T-cell (primary cell): ENCODE results near the gene TMEM184A. TPM values are rescaled to one million over a fixed set of nuclear protein-coding genes. Genes with fewer than 3 reads are reported as not detected.
A peak's percentile ranks its signal among the peaks of the same experiment; 100 is the strongest.

Experiments used
- ATAC-seq, 4 experiments: fragments of 200-7000 bp in 3 of 4; fragments of 150-1000 bp in 1 of 4; cut with Tn5 transposase; replicated peaks in 1 of 4; 1 replicate in 3 of 4; 2 replicates in 1 of 4; pipeline ENCODE4 v1.10.0; 2021; ENCODE audit warnings: moderate library complexity in 3 of 4, mild to moderate bottlenecking in 2 of 4, moderate number of reproducible peaks in 1 of 4
- CTCF ChIA-PET, 2 donors: fragments of 300-600 bp; sonication (Branson Sonifier 250); formaldehyde crosslinking; loops; one replicate each; lab custom pipeline; 2022; ENCODE audit warnings: antibody characterized with exemption in 2 of 2; lab: Charles Lee
- POLR2A ChIA-PET, 2 donors: fragments of 300-600 bp; sonication (Branson Sonifier 250); formaldehyde crosslinking; loops; one replicate each; lab custom pipeline; 2022; ENCODE audit warnings: antibody characterized with exemption in 2 of 2; lab: Charles Lee
- DNase-seq, 35 experiments: peaks; one replicate each; pipeline versions ENCODE4 v3.0.0 to v3.0.0-alpha.2; 2013 to 2023
- H3K27ac ChIP-seq: one replicate; pipeline ENCODE4 v1.5.1; 2013; ENCODE audit warnings: low read length
- H3K27me3 ChIP-seq, 2 experiments: replicated peaks in 1 of 2; 1 replicate in 1 of 2; 2 replicates in 1 of 2; pipeline versions ENCODE4 v1.6.1 to v1.7.0; 2013; ENCODE audit warnings: low read length in 1 of 2, mixed read lengths in 1 of 2; ENCODE audit not compliant: control insufficient read depth in 2 of 2, insufficient read depth in 2 of 2; ENCODE audit errors: extremely low read depth in 1 of 2
- H3K36me3 ChIP-seq, 2 donors: 1 replicate in 1 of 2; 2 replicates in 1 of 2; pipeline versions ENCODE4 v1.6.1 to v1.7.0; 2013; ENCODE audit warnings: low read length in 1 of 2; ENCODE audit not compliant: control insufficient read depth in 2 of 2, insufficient read depth in 1 of 2; ENCODE audit errors: extremely low read depth in 1 of 2
- H3K4me1 ChIP-seq, 2 experiments: 1 replicate in 1 of 2; 2 replicates in 1 of 2; pipeline versions ENCODE4 v1.6.1 to v1.7.0; 2013; ENCODE audit warnings: low read length in 2 of 2, mixed read lengths in 1 of 2; ENCODE audit not compliant: insufficient read depth in 2 of 2, control insufficient read depth in 1 of 2; ENCODE audit errors: extremely low read depth in 1 of 2
- H3K4me3 ChIP-seq, 2 donors: 1 replicate in 1 of 2; 2 replicates in 1 of 2; pipeline versions ENCODE4 v1.5.1 to v1.7.0; 2013; ENCODE audit warnings: mild to moderate bottlenecking in 2 of 2, low read length in 1 of 2, moderate library complexity in 1 of 2; ENCODE audit not compliant: control insufficient read depth in 1 of 2; ENCODE audit errors: extremely low read depth in 1 of 2
- H3K9me3 ChIP-seq: 2 replicates; pipeline ENCODE4 v1.7.0; 2013
- H3K27ac Mint-ChIP-seq, 2 donors: one replicate each; pipeline ENCODE4 v1.8.0; 2020 to 2021; ENCODE audit warnings: mild to moderate bottlenecking in 2 of 2, mixed read lengths in 2 of 2
- H3K27me3 Mint-ChIP-seq, 2 donors: one replicate each; pipeline ENCODE4 v1.8.0; 2021 to 2022; ENCODE audit warnings: mixed read lengths in 2 of 2
- H3K36me3 Mint-ChIP-seq: one replicate; pipeline ENCODE4 v1.8.0; 2021; ENCODE audit warnings: mixed read lengths
- H3K4me1 Mint-ChIP-seq, 3 donors: one replicate each; pipeline ENCODE4 v1.8.0; 2020 to 2022; ENCODE audit warnings: mixed read lengths in 3 of 3, mild to moderate bottlenecking in 1 of 3
- H3K4me3 Mint-ChIP-seq, 3 donors: one replicate each; pipeline ENCODE4 v1.8.0; 2020 to 2022; ENCODE audit warnings: mild to moderate bottlenecking in 3 of 3, mixed read lengths in 3 of 3, moderate library complexity in 3 of 3
- H3K9me3 Mint-ChIP-seq, 3 donors: one replicate each; pipeline ENCODE4 v1.8.0; 2020 to 2022; ENCODE audit warnings: mixed read lengths in 3 of 3
- WGBS: methylation state at CpG from one replicate; pipeline ENCODE4 v1.1.5; 2013; ENCODE audit warnings: missing lambda C conversion rate; ENCODE audit not compliant: insufficient coverage; 5-methylcytosine and 5-hydroxymethylcytosine counted together
- total RNA-seq, 35 experiments: library from RNA in 6 of 35; stranded (reverse) in 6 of 35; fragments of 120-200 nt in 1 of 35; gene quantifications; one replicate each; pipeline versions ENCODE4 v1.2.1 to v1.2.4 and lab custom pipeline; 2013 to 2026

Gene TMEM184A
- total RNA-seq, 5 donors from 2014 or later (not counting 1 experiment from before 2014, with no cell fraction given) = 0.18 to 0.38 (median 0.33) TPM; not detected in 2

GRCh38 chr7:1598961-1599639, 43.1 kb upstream of the TMEM184A start:
- no peaks in the 10 kb centered on the region for H3K4me1 Mint-ChIP-seq
- Histone ChIP-seq H3K4me3 (no peak overlapping the region), H3K9me3 (no peaks in the 10 kb centered on the region), H3K27ac (no peak overlapping the region), H3K27me3 (peaks cover 0 to 60% of the 10 kb centered on the region in 2 experiments), H3K36me3 (no peaks in the 10 kb centered on the region), H3K4me1 (no peaks in the 10 kb centered on the region)
- WGBS = 79% methylated on average over 10 of the region's 12 CpGs
- no peak overlapping the region for H3K27ac Mint-ChIP-seq
- H3K27me3 Mint-ChIP-seq = peaks cover 21 to 33% of the 10 kb centered on the region in 2 donors
- ChIA-PET CTCF (no interaction called here), POLR2A (no interaction called here)
- ATAC-seq (no peak), DNase-seq (no peak)
- no peak overlapping the region for H3K4me3 Mint-ChIP-seq
- H3K36me3 Mint-ChIP-seq = no peaks in the 10 kb centered on the region
- H3K9me3 Mint-ChIP-seq = no peaks in the 10 kb centered on the region

DNA sequence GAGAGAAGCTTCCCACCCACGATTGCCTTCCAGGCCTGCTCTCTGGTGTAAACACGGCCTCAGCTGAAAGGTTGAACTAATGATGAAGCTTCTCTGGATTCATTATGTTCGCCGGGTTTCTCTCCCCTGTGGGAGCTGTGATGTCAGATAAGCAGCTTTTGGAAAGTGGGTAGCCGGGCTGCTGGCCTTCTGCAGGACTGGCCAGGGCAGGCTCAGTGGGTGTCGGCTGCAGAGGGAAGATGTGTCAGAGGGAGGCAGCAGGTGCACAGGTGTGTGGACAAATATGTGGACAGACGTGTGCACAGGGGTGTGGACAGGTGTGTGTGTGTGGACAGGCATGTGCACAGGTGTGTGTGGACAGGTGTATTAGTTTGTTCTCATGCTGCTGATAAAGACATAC, 42.3 kb upstream of the TMEM184A start:
- 87% methylated on average over 7 of the region's 7 CpGs for WGBS
- ChIA-PET POLR2A (no interaction called here), CTCF (no interaction called here)
- DNase-seq = no peak
- Histone ChIP-seq H3K36me3 (no peaks in the 10 kb centered on the region), H3K27me3 (peaks cover 0 to 62% of the 10 kb centered on the region in 2 experiments), H3K4me1 (peaks cover 0 to 3% of the 10 kb centered on the region in 2 experiments), H3K4me3 (no peak overlapping the region), H3K9me3 (no peaks in the 10 kb centered on the region), H3K27ac (no peak overlapping the region)
- Mint-ChIP-seq H3K27ac (no peak overlapping the region), H3K4me1 (peaks cover 0 to 2% (median under 1%) of the 10 kb centered on the region in 3 donors), H3K4me3 (no peak overlapping the region), H3K9me3 (no peaks in the 10 kb centered on the region), H3K27me3 (peaks cover 21 to 34% of the 10 kb centered on the region in 2 donors), H3K36me3 (no peaks in the 10 kb centered on the region)
- no peak for ATAC-seq

GRCh38 chr7:1597791-1598190, 41.8 kb upstream of the TMEM184A start:
- H3K4me1 Mint-ChIP-seq = peaks cover 5 to 7% (median 5%) of the 10 kb centered on the region in 3 donors
- Histone ChIP-seq H3K36me3 (no peaks in the 10 kb centered on the region), H3K4me1 (peaks cover 0 to 8% of the 10 kb centered on the region in 2 experiments), H3K4me3 (no peak overlapping the region), H3K9me3 (no peaks in the 10 kb centered on the region), H3K27me3 (peaks cover 0 to 66% of the 10 kb centered on the region in 2 experiments), H3K27ac (no peak overlapping the region)
- no peaks in the 10 kb centered on the region for H3K36me3 Mint-ChIP-seq
- WGBS = 100% methylated on average over 4 of the region's 11 CpGs
- no peaks in the 10 kb centered on the region for H3K9me3 Mint-ChIP-seq
- ChIA-PET CTCF (no interaction called here), POLR2A (no interaction called here)
- ATAC-seq (no peak), DNase-seq (no peak)
- peaks cover 18 to 35% of the 10 kb centered on the region in 2 donors for H3K27me3 Mint-ChIP-seq
- H3K4me3 Mint-ChIP-seq = no peak overlapping the region
- no peak overlapping the region for H3K27ac Mint-ChIP-seq

- DNase-seq (no peak), ATAC-seq (no peak)
- peaks cover 0 to 66% of the 10 kb centered on the region in 2 experiments for H3K27me3 ChIP-seq
- POLR2A ChIA-PET = no interaction called here
- WGBS = 79% methylated on average over 16 of the region's 16 CpGs
- Mint-ChIP-seq H3K9me3 (no peaks in the 10 kb centered on the region), H3K4me1 (peaks cover 11 to 13% (median 11%) of the 10 kb centered on the region in 3 donors), H3K27ac (peak overlapping the region in 1 of 2 donors; percentile 11), H3K4me3 (no peak overlapping the region), H3K36me3 (no peaks in the 10 kb centered on the region), H3K27me3 (peaks cover 22 to 41% of the 10 kb centered on the region in 2 donors)
- no peaks in the 10 kb centered on the region for H3K9me3 ChIP-seq
- CTCF ChIA-PET = no interaction called here
- H3K4me3 ChIP-seq = no peak overlapping the region
- no peak overlapping the region for H3K27ac ChIP-seq
- peaks cover 4 to 13% of the 10 kb centered on the region in 2 experiments for H3K4me1 ChIP-seq
- H3K36me3 ChIP-seq = no peaks in the 10 kb centered on the region
Observed at GRCh38 chr7:1597066-1597760, 41.2 kb upstream of the TMEM184A start.

DNA sequence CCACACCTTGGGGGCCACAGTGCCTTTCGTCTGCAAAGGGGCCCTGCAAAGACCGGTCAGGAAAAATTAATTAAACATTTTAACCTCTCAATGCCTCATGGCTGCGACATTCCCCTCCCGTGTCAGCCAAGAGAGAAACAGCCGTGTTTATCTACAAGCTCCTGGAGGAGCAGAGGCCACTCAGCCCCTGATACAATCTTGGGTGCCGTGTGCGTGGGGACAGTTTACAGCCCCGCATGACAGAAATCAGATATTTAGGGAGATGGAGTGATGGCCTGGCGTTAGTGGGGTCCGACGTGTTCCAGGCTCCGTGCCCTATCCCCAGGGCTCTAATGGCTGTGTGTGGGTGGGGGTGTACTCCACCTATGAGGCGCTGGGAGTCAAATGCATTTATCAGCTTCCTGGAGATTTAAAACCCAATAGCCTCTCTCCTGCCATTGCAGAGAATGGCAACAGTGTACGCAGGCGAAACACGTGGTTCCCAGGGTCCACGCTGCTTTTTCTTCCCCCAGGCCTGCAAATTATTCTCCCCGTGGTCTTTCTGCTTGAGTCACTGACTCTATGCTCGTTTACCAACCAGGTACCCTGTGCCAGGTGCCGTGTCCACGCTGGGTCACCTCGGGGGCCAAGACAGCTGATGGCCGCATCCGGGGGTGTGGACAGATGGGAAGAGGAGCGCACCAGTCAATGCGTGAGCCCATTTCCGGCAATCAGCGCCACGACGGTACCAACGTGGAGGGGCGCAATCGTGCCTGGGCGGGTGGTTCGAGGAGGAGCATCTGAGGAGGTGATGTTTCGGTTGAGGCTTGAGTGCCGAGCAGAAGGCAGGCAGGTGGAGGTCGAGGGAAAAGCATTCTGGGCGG, 40.4 kb upstream of the TMEM184A start:
- no peaks in the 10 kb centered on the region for H3K9me3 ChIP-seq
- 85% methylated on average over 30 of the region's 39 CpGs for WGBS
- no peak overlapping the region for H3K27ac ChIP-seq
- peak overlapping the region in 1 of 2 donors; percentile 11 for H3K27ac Mint-ChIP-seq
- peaks cover 0 to 70% of the 10 kb centered on the region in 2 experiments for H3K27me3 ChIP-seq
- H3K4me1 Mint-ChIP-seq = peaks cover 19 to 20% (median 19%) of the 10 kb centered on the region in 3 donors
- ATAC-seq (no peak), DNase-seq (no peak)
- H3K36me3 Mint-ChIP-seq = no peaks in the 10 kb centered on the region
- peaks cover 4 to 21% of the 10 kb centered on the region in 2 experiments for H3K4me1 ChIP-seq
- ChIA-PET CTCF (no interaction called here), POLR2A (interaction anchor here in 1 of 2 donors (0.7 kb wide), 1 partner anchor 684 kb away, joined by 3 read pairs; no protein-coding TSS in a partner anchor)
- H3K27me3 Mint-ChIP-seq = peaks cover 30 to 47% of the 10 kb centered on the region in 2 donors
- H3K4me3 ChIP-seq = no peak overlapping the region
- H3K9me3 Mint-ChIP-seq = no peaks in the 10 kb centered on the region
- H3K4me3 Mint-ChIP-seq = no peak overlapping the region
- H3K36me3 ChIP-seq = no peaks in the 10 kb centered on the region

DNA sequence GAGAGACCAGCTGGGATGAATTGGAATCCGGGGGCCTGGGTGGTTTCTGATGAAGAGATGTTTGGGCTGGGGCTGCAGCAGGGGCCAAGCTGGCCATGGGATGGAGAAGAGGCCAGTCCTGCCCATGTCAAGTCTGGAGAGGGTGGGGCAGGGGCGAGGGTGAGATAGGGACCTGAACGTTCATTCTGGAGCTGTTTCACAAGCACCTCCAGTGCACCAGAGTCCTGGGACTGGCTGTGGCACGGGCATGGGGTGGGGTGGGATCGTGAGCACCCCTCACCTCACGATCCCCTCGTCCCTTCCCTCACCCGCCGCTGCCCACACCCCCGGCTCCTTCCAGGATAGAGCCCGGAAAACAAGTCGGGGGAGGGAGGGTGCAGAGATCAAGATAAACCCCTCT, 39.6 kb upstream of the TMEM184A start:
- no peaks in the 10 kb centered on the region for H3K36me3 ChIP-seq
- 54% methylated on average over 2 of the region's 12 CpGs for WGBS
- H3K4me1 Mint-ChIP-seq = peaks cover 21 to 27% (median 22%) of the 10 kb centered on the region in 3 donors
- no peak overlapping the region for H3K4me3 ChIP-seq
- DNase-seq (no peak), ATAC-seq (no peak)
- ChIA-PET POLR2A (interaction anchor here in 1 of 2 donors (0.7 kb wide), 1 partner anchor 685 kb away, joined by 3 read pairs; no protein-coding TSS in a partner anchor), CTCF (no interaction called here)
- peaks cover 0 to 78% of the 10 kb centered on the region in 2 experiments for H3K27me3 ChIP-seq
- peaks cover 34 to 52% of the 10 kb centered on the region in 2 donors for H3K27me3 Mint-ChIP-seq
- H3K27ac Mint-ChIP-seq = no peak overlapping the region
- no peak overlapping the region for H3K4me3 Mint-ChIP-seq
- no peaks in the 10 kb centered on the region for H3K9me3 Mint-ChIP-seq
- H3K27ac ChIP-seq = no peak overlapping the region
- H3K36me3 Mint-ChIP-seq = no peaks in the 10 kb centered on the region
- H3K9me3 ChIP-seq = no peaks in the 10 kb centered on the region
- H3K4me1 ChIP-seq = peaks cover 4 to 28% of the 10 kb centered on the region in 2 experiments
